HG03175 (cell line): ENCODE measurements around the gene SPATA16.
"Not testable (repeated sequence)": the region's sequence is repeated elsewhere in the genome, so short reads cannot be mapped to it uniquely, and the experiment has no call there.

Experiments used
- ATAC-seq: cut with Tn5 transposase; IDR thresholded peaks from one replicate; pipeline ENCODE4 v1.9.1; 2021; ENCODE audit warnings: mild to moderate bottlenecking, moderate library complexity; ENCODE audit not compliant: unreplicated experiment

The SPATA16 gene

GRCh38 chr3:173140986-173141385 is at the start of gene SPATA16:
Gene SPATA16, minus strand, starts transcription at chr3:173141235. Its CDS starts 23,504 bp downstream, at chr3:173117731.
- no peak for ATAC-seq

GRCh38 chr3:173183022-173183421 is 42.0 kb upstream of the SPATA16 start:
- not testable (repeated sequence) for ATAC-seq

- no peak for ATAC-seq
Observed at GRCh38 chr3:173173652-173174051, 32.6 kb upstream of the SPATA16 start.

- not testable (repeated sequence) for ATAC-seq
Observed at GRCh38 chr3:173159139-173159538, 18.1 kb upstream of the SPATA16 start.

GRCh38 chr3:173156533-173156932 is 15.5 kb upstream of the SPATA16 start:
- not testable (repeated sequence) for ATAC-seq

GRCh38 chr3:173153631-173154030 is 12.6 kb upstream of the SPATA16 start:
- no peak for ATAC-seq

GRCh38 chr3:173139420-173139819 is 1.6 kb downstream of the SPATA16 start:
- ATAC-seq: no peak

GRCh38 chr3:173138026-173138425 is 3.0 kb downstream of the SPATA16 start:
- no peak for ATAC-seq

- no peak for ATAC-seq
Observed at GRCh38 chr3:173135059-173135458, 6.0 kb downstream of the SPATA16 start.

GRCh38 chr3:173128633-173129032 is 12.4 kb downstream of the SPATA16 start:
- ATAC-seq: no peak

GRCh38 chr3:173111321-173111720 is 29.7 kb downstream of the SPATA16 start:
- ATAC-seq: no peak

- ATAC-seq: no peak
Observed at GRCh38 chr3:173109143-173109542, 31.9 kb downstream of the SPATA16 start.

GRCh38 chr3:173103469-173103868 is 37.6 kb downstream of the SPATA16 start:
- no peak for ATAC-seq

GRCh38 chr3:173098959-173099358 is 42.1 kb downstream of the SPATA16 start:
- no peak for ATAC-seq

GRCh38 chr3:173096994-173097785 is 43.8 kb downstream of the SPATA16 start:
- ATAC-seq: no peak

- ATAC-seq: no peak
Observed at GRCh38 chr3:173096140-173096539, 44.9 kb downstream of the SPATA16 start.

GRCh38 chr3:173092038-173092437 is 49.0 kb downstream of the SPATA16 start:
- ATAC-seq: no peak

- no peak for ATAC-seq
Observed at GRCh38 chr3:173090492-173090891, 50.5 kb downstream of the SPATA16 start.

- no peak for ATAC-seq
Observed at GRCh38 chr3:173089283-173089682, 51.8 kb downstream of the SPATA16 start.

- no peak for ATAC-seq
Observed at GRCh38 chr3:173078525-173078924, 62.5 kb downstream of the SPATA16 start.

- no peak for ATAC-seq
Observed at GRCh38 chr3:173066044-173067004, 74.7 kb downstream of the SPATA16 start.

- ATAC-seq: no peak
Observed at GRCh38 chr3:173065543-173065981, 75.5 kb downstream of the SPATA16 start.
